ENCODE measurements around the gene TSGA10. TPM values are rescaled to one million over a fixed set of nuclear protein-coding genes. Genes with fewer than 3 reads are reported as not detected.

The TSGA10 gene
- polyA plus RNA-seq, 3 donors = 0.32 to 2.2 (median 0.79) TPM

- no peak overlapping the region for H3K27ac Mint-ChIP-seq
- intact Hi-C loops (cut with micrococcal nuclease) = loop anchor here in 1 of 2 donors (10.0 kb wide), 1 partner anchor 89 kb away; no protein-coding TSS in a partner anchor
Observed at GRCh38 chr2:99085421-99085820, 69.3 kb downstream of the TSGA10 start.

GRCh38 chr2:99084256-99084655 is 70.5 kb downstream of the TSGA10 start:
- no peaks in the 10 kb centered on the region for H3K9me3 ChIP-seq (replicated peaks in 1 of 2; ENCODE audit: control insufficient read depth in 1 of 2, insufficient read depth in 1 of 2, low read length in 2 of 2)

More at GRCh38 chr2:99085421-99085820, 69.3 kb downstream of the TSGA10 start:
- no peaks in the 10 kb centered on the region for H4K20me1 ChIP-seq (ENCODE audit: insufficient read depth, low read length)
- H3K4me1 ChIP-seq (ENCODE audit: control insufficient read depth in 1 of 2, insufficient read depth in 2 of 2, low read length in 2 of 2) = no peaks in the 10 kb centered on the region
- no peaks in the 10 kb centered on the region for H3K9me3 ChIP-seq (replicated peaks in 1 of 2; ENCODE audit: control insufficient read depth in 1 of 2, insufficient read depth in 1 of 2, low read length in 2 of 2)
- TF ChIP-seq, protein P1, sequence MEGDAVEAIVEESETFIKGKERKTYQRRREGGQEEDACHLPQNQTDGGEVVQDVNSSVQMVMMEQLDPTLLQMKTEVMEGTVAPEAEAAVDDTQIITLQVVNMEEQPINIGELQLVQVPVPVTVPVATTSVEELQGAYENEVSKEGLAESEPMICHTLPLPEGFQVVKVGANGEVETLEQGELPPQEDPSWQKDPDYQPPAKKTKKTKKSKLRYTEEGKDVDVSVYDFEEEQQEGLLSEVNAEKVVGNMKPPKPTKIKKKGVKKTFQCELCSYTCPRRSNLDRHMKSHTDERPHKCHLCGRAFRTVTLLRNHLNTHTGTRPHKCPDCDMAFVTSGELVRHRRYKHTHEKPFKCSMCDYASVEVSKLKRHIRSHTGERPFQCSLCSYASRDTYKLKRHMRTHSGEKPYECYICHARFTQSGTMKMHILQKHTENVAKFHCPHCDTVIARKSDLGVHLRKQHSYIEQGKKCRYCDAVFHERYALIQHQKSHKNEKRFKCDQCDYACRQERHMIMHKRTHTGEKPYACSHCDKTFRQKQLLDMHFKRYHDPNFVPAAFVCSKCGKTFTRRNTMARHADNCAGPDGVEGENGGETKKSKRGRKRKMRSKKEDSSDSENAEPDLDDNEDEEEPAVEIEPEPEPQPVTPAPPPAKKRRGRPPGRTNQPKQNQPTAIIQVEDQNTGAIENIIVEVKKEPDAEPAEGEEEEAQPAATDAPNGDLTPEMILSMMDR (IDR thresholded peaks at IDR 0.05) = peak; percentile 44
- H3K4me3 ChIP-seq (replicated peaks in 1 of 3; ENCODE audit: low read depth in 2 of 3, low read length in 3 of 3) = no peak overlapping the region
- DNase-seq = no peak
- H3K36me3 ChIP-seq (replicated peaks in 1 of 2; ENCODE audit: control insufficient read depth in 1 of 2, insufficient read depth in 2 of 2, low read length in 2 of 2) = no peaks in the 10 kb centered on the region
- Mint-ChIP-seq H3K4me3 (no peak overlapping the region), H3K27me3 (ENCODE audit: low read depth in 3 of 3) (peaks cover 0 to 6% (median 0%) of the 10 kb centered on the region in 3 donors), H3K9me3 (no peaks in the 10 kb centered on the region), H3K36me3 (peaks cover 0 to 1% of the 10 kb centered on the region in 2 donors), H3K4me1 (peaks cover 4% of the 10 kb centered on the region)
- H3K79me2 ChIP-seq (ENCODE audit: insufficient read depth, low read length) = no peaks in the 10 kb centered on the region
- no peaks in the 10 kb centered on the region for H3K27me3 ChIP-seq (ENCODE audit: control insufficient read depth in 2 of 2, insufficient read depth in 2 of 2, low read length in 2 of 2)
- no peak overlapping the region for H3K27ac ChIP-seq (ENCODE audit: low read depth in 1 of 2, low read length in 2 of 2)
- WGBS (ENCODE audit: insufficient coverage) = no CpG with 5 or more reads among the region's 2 CpGs
- no peak overlapping the region for H3K9ac ChIP-seq (ENCODE audit: insufficient read depth, low read length, poor library complexity, severe bottlenecking)
- no peak overlapping the region for H2AFZ ChIP-seq (ENCODE audit: insufficient read depth, low read depth, low read length, poor library complexity, severe bottlenecking)
- no peak overlapping the region for H3K4me2 ChIP-seq (replicated peaks; ENCODE audit: extremely low read depth, low read length, poor library complexity, severe bottlenecking)

More at GRCh38 chr2:99084256-99084655, 70.5 kb downstream of the TSGA10 start:
- intact Hi-C loops (cut with micrococcal nuclease) = loop anchor here in 1 of 2 donors (10.0 kb wide), 1 partner anchor 91 kb away; no protein-coding TSS in a partner anchor
- TF ChIP-seq, protein P1 (IDR thresholded peaks at IDR 0.05) = no peak
- Histone ChIP-seq H3K79me2 (ENCODE audit: insufficient read depth, low read length) (no peaks in the 10 kb centered on the region), H3K4me2 (replicated peaks; ENCODE audit: extremely low read depth, low read length, poor library complexity, severe bottlenecking) (no peak overlapping the region), H3K36me3 (replicated peaks in 1 of 2; ENCODE audit: control insufficient read depth in 1 of 2, insufficient read depth in 2 of 2, low read length in 2 of 2) (no peaks in the 10 kb centered on the region), H4K20me1 (ENCODE audit: insufficient read depth, low read length) (no peaks in the 10 kb centered on the region), H2AFZ (ENCODE audit: insufficient read depth, low read depth, low read length, poor library complexity, severe bottlenecking) (no peak overlapping the region), H3K4me3 (replicated peaks in 1 of 3; ENCODE audit: low read depth in 2 of 3, low read length in 3 of 3) (no peak overlapping the region), H3K4me1 (ENCODE audit: control insufficient read depth in 1 of 2, insufficient read depth in 2 of 2, low read length in 2 of 2) (no peaks in the 10 kb centered on the region), H3K27ac (ENCODE audit: low read depth in 1 of 2, low read length in 2 of 2) (no peak overlapping the region), H3K27me3 (ENCODE audit: control insufficient read depth in 2 of 2, insufficient read depth in 2 of 2, low read length in 2 of 2) (no peaks in the 10 kb centered on the region), H3K9ac (ENCODE audit: insufficient read depth, low read length, poor library complexity, severe bottlenecking) (no peak overlapping the region)
- WGBS (ENCODE audit: insufficient coverage) = 78% methylated on average over 3 of the region's 4 CpGs
- H3K4me3 Mint-ChIP-seq = no peak overlapping the region
- H3K4me1 Mint-ChIP-seq = peaks cover 4% of the 10 kb centered on the region
- no peaks in the 10 kb centered on the region for H3K9me3 Mint-ChIP-seq
- DNase-seq = no peak
- H3K36me3 Mint-ChIP-seq = peaks cover 0 to 1% of the 10 kb centered on the region in 2 donors
- H3K27me3 Mint-ChIP-seq (ENCODE audit: low read depth in 3 of 3) = peaks cover 0 to 6% (median 0%) of the 10 kb centered on the region in 3 donors
- H3K27ac Mint-ChIP-seq = no peak overlapping the region

Measured in CD14-positive monocyte (primary cell).